ENCODE results near the gene ZNF710. TPM values are rescaled to one million over a fixed set of nuclear protein-coding genes. Genes with fewer than 3 reads are reported as not detected.
"Not testable (repeated sequence)": the region's sequence is repeated elsewhere in the genome, so short reads cannot be mapped to it uniquely, and the experiment has no call there.

ZNF710 gene, protein sequence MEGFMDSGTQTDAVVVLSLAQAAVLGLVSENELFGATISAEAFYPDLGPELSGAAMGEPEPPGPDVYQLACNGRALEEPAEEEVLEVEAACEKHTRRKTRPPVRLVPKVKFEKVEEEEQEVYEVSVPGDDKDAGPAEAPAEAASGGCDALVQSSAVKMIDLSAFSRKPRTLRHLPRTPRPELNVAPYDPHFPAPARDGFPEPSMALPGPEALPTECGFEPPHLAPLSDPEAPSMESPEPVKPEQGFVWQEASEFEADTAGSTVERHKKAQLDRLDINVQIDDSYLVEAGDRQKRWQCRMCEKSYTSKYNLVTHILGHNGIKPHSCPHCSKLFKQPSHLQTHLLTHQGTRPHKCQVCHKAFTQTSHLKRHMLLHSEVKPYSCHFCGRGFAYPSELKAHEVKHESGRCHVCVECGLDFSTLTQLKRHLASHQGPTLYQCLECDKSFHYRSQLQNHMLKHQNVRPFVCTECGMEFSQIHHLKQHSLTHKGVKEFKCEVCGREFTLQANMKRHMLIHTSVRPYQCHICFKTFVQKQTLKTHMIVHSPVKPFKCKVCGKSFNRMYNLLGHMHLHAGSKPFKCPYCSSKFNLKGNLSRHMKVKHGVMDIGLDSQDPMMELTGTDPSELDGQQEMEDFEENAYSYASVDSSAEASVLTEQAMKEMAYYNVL
- 29.1 TPM for total RNA-seq

DNA sequence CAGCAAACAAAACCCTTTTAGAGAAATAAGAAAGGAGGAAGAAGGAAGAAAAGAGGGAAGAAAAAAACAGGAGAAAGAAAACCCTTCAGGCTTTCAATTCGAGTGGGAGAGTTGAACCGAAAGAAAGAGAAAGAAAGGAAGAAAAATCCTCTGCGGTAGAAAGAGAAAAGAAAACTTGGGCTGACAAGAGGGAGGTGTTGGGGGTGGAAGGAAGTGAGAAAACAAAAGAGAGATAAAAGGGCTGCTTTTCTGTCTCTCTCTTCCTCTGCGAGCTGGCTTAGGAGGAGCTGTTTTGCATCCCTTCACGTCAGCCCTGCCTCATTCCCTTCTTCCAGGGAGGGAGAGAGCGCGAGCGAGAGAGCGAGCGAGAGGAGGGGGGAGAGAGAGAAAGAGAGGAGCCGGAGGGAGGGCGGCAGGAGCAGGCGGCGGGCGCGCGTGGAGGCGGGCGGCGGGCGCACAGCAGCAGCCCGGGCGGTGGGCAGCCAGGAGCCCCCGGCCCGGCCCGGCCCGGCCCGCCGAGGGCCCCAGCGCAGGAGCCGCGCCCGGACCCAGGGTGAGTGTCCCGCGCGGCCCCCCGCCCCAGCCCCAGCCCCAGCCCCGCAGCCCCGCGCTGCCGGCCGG is at the start of gene ZNF710:
Gene ZNF710 (plus strand): TSS at position 263 of the 621 bp plus-strand sequence. CDS start 65,814 bp downstream, outside the sequence.
- DNase-seq (ENCODE audit: low read depth in 2 of 3, low spot score in 2 of 3) = peak in 1 of 3 donors; percentile 48

DNA sequence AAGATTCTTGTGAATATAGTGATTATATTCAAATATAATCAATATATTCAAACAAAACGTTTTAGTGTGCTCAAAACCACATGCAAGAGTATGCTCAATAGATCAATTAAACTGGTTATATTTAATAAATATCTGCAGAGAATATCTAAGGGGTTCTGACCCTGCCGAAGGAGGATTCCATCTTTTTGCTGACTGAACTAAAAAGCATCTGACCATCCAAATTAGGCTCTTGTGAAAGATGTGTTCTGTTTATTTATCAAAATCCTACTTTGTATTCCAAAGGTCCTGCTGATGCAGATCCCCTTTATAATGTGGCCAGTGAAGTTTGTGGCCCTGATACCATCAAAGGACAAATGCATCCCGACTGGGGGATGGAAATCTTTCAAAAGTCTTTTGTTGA is 46.6 kb upstream of the ZNF710 start:
- DNase-seq (ENCODE audit: low read depth in 2 of 3, low spot score in 2 of 3) = no peak

DNA sequence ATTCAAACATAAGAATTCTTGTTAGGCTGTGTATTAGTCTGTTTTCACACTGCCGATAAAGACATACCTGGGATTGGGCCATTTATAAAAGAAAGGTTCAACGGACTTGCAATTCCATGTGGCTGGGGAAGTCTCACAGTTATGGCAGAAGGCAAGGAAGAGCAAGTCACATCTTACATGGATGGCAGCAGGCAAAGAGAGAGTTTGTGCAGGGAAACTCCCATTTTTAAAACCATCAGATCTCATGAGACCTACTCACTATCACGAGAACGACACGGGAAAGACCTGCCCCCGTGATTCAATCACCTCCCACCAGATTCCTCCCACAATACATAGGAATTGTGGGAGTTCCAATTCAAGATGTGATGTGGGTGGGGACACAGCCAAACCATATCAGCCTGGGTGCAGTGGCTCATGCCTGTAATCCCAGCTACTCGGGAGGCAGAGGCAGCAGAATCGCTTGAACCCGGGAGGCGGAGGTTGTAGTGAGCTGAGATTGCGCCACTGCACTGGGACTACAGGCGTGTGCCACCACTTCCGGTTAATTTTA is 45.6 kb upstream of the ZNF710 start:
- DNase-seq (ENCODE audit: low read depth in 2 of 3, low spot score in 2 of 3) = not testable (repeated sequence)

DNA sequence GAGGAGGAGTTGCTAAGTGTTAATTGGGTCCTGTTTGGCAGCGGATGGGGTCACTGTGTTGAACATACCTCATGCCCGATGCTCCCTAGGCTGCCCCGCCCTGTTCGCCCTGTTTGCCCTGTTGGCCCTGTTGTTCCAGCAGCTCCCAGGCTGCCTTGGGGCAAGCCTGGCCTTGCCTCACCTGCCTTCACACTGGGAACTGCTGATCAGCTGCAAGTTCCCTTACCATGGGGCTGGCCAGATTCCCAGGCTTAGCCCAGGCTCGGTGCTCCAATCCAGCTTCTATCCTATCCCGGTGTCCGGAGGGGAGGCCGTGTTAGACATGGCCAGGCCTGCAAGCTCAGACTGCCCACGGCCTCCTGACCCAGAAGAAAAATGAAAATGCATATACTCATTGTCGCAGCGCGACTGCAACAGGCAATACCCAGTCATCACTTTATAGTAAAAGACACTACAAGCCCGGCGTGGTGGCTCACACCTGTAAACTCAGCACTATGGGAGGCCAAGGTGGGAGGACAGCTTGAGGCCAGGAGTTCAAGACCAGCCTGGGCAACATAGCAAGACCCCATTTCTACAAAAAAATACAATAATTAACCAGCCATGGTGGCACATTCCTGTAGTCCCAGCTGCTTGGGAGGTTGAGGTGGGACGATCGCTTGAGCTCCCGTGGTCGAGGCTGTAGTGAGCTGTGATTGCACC is 42.9 kb upstream of the ZNF710 start:
- no peak for DNase-seq (ENCODE audit: low read depth in 2 of 3, low spot score in 2 of 3)

GRCh38 chr15:89963301-89964231 is 37.6 kb upstream of the ZNF710 start:
- DNase-seq (ENCODE audit: low read depth in 2 of 3, low spot score in 2 of 3) = no peak

DNA sequence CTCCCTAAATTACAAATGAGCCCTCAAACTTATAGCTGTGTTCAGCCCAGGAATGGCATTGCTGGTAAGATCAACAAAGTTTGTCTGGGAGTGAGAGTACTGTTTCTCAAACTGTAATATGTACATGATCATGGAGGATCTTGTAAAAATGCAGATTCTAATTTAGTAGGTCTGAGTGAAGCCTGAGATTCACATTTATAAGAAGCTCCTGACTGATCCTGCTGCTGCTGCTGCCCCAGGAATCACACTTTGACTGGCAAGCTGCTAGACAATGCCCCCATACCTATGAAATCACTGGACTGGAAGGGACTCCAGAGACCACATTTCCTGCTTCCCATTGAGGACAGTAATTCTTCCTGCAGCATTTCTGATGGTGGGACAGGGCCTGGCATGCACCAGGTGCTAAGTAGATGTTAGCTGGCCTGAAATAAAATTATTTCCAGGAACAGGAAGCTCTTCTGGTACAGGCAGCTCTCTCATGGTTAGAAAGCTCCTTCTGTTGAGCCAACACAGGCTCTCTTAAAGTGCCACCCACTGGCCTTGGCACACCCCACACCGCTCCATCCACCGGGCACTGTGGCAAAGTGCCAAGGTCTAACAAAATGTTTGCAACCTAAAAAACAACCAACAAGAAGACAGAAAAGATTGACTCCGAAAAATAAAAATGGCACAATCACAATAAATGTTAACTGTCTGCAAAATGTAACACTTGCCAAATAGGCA is 36.7 kb upstream of the ZNF710 start:
- peak in 1 of 3 donors; percentile 29 for DNase-seq (ENCODE audit: low read depth in 2 of 3, low spot score in 2 of 3)

DNA sequence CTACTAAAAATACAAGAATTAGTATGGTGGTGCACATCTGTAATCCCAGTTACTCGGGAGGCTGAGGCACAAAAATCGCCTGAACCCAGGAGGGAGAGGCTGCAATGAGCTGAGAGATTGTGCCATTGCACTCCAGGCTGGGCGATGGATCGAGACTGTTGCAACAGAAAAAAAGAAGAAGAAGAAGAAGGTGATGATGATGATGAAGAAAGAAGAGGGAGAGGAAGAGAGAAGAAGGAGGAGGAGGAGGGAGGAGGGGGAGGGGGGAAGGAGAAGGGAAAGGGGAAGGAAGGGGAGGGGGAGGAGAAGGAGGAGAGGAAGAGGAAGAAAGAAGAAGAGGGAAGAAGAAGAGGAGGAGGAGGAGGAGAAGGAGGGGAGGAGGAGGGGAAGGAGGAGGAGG is 33.2 kb upstream of the ZNF710 start:
- DNase-seq (ENCODE audit: low read depth in 2 of 3, low spot score in 2 of 3) = no peak

DNA sequence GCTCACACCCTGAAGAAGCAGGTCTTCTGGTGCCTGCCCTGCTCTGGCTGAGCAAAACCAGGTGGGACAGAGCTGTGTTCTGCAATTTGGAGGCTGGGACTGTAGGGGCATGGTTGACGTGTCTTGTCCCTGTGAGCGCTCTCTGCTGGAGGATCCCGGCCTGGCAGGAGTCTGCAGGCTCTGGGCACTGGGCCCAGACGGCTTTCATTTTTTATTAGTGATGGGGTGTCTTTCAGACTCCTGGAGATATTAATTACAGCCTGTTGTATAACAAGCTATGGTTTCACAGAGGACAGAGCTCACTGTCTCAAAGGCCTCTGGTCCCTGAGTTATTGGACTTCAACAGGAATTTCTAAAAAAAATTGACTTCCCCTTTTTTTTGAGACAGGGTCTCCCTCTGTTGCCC is 29.5 kb upstream of the ZNF710 start:
- peak in 2 of 3 donors; percentile 43 to 53 for DNase-seq (ENCODE audit: low read depth in 2 of 3, low spot score in 2 of 3)

- DNase-seq (ENCODE audit: low read depth in 2 of 3, low spot score in 2 of 3) = peak in 1 of 3 donors; percentile 40
These were observed 29.0 kb upstream of the ZNF710 start for GRCh38 chr15:89972085-89972484.

DNA sequence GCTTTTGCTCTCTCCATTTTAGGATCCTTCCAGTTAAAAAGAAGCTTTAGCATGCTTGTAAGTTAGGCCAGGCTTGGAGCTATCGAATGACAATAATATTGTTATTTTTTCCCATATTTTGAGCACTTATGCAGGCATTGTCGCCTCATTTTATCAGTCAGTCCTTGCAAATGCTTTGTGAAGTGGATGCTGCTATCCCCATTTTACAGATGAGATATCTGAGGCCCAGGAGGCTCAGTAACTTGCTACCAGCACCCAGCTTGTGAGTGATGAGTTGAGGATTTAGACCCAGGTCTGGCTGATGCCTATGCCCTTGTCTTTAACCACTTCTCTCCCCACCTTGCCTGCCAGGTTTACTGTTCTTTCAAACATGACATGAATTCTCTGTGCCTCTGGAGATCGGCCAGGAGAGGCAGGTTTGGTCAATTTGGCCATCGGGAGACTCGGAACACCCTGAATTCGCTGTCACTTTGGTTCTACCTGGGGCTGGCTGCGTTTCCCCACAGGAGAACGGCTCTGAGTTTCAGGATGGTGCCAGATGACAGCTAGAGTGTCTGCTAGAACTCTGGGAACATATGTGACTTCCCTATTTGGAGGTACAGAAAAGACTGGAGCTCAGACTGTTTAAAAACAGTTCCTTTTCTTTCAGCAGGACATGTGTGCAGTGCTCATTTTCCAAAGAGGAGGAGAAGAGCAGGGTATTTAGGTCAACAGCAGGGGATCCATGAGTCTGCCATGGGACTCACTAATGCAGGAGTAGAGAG is 25.5 kb upstream of the ZNF710 start:
- DNase-seq (ENCODE audit: low read depth in 2 of 3, low spot score in 2 of 3) = no peak

DNA sequence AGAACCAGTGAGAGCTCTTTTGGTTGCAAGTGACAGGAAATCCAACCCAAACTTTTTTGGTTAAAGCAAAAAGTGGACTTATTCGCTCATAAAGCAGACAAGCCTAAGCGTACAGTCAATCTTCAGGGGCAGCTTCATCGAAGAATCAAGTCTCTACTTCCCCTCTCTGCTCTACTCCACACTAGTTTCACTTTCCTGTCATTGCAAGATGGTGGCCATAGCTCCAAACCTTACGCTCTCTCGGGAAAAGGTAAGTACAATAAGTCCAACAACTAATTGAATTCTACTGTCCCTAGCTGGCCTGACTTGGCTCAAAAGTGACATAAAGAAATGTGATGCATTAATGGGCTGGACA is 24.9 kb upstream of the ZNF710 start:
- DNase-seq (ENCODE audit: low read depth in 2 of 3, low spot score in 2 of 3) = peak in 1 of 3 donors; percentile 32

DNA sequence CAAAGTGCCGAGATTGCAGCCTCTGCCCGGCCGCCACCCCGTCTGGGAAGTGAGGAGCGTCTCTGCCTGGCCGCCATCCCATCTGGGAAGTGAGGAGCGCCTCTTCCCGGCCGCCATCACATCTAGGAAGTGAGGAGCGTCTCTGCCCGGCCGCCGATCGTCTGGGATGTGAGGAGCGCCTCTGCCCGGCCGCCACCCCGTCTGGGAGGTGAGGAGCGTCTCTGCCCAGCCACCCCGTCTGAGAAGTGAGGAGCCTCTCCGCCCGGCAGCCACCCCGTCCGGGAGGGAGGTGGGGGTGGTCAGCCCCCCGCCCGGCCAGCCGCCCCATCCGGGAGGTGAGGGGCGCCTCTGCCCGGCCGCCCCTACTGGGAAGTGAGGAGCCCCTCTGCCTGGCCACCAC is 23.3 kb upstream of the ZNF710 start:
- not testable (repeated sequence) for DNase-seq (ENCODE audit: low read depth in 2 of 3, low spot score in 2 of 3)

- DNase-seq (ENCODE audit: low read depth in 2 of 3, low spot score in 2 of 3) = no peak
These were observed 22.2 kb upstream of the ZNF710 start for GRCh38 chr15:89978914-89979313.

DNA sequence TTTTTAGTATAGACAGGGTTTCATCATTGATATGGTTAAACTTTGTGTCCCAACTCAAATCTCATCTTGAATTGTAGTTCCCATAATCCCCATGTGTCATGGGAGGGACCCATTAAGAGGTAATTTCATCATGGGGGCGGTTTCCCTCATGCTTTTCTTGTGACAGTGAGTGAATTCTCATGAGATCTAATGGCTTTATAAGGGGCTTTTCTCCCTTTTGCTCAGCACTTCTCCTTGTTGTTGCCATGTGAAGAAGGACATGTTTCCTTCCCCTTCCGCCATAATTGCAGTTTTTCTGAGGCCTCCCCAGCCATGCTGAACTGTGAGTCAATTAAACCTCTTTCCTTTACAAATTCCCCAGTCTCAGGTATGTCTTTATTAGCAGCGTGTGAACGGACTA is 20.2 kb upstream of the ZNF710 start:
- no peak for DNase-seq (ENCODE audit: low read depth in 2 of 3, low spot score in 2 of 3)

- DNase-seq (ENCODE audit: low read depth in 2 of 3, low spot score in 2 of 3) = no peak
These were observed 18.6 kb upstream of the ZNF710 start for GRCh38 chr15:89982315-89983055.

GRCh38 chr15:89984001-89984400 is 17.1 kb upstream of the ZNF710 start:
- DNase-seq (ENCODE audit: low read depth in 2 of 3, low spot score in 2 of 3) = no peak

DNA sequence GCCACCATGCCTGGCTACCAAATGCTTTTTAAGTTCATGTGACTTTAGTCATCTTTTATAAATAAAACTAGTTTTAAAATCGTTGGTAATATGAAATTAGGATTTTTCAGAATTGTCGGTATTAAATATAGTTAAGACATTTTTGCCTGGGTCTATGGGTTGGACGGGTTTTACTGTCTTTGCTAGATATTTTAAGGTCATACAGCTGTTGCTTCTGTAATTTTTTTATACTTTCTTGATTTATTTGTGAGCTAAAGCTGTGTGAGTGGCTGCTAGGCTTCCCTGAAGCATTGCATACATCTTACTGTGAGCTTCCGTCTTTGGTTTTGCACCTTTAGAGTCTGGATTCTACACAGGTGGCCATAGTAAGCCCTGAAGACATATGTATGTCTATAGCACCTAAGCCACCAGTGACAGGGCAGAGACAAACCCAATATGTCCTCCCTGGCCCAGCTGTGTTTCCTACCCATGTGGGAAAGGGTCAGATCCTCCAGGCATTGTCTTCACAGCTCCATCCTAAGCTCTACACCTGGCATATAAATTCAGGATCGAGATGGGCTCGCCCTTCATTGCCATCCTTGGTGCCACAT is 16.6 kb upstream of the ZNF710 start:
- DNase-seq (ENCODE audit: low read depth in 2 of 3, low spot score in 2 of 3) = peak in 1 of 3 donors; percentile 30

Measured in hematopoietic multipotent progenitor cell (in vitro differentiated cells).